Measurements from ENCODE around the gene MAST3. TPM values are rescaled to one million over a fixed set of nuclear protein-coding genes. Genes with fewer than 3 reads are reported as not detected.

Gene MAST3
- total RNA-seq, 1 experiment from 2014 or later = 10.4 TPM

GRCh38 chr19:18145391-18145999 is 47.9 kb downstream of the MAST3 start:
- Histone ChIP-seq H3K79me2 (ENCODE audit: insufficient read depth, low read length) (no peaks in the 10 kb centered on the region), H2BK5ac (ENCODE audit: insufficient read length, low read length) (no peak overlapping the region)
- no peak for TF ChIP-seq CTCF (conservative IDR thresholded peaks at IDR 0.05)

More at GRCh38 chr19:18145391-18145999, 47.9 kb downstream of the MAST3 start:
- Histone ChIP-seq H2AFZ (ENCODE audit: low read length) (no peak overlapping the region), H2BK12ac (ENCODE audit: insufficient read length, low read depth, low read length) (no peak overlapping the region), H3K27ac (ENCODE audit: insufficient read length, low read depth, low read length) (no peak overlapping the region), H4K91ac (ENCODE audit: insufficient read length, low read depth, low read length) (no peak overlapping the region), H3K9ac (ENCODE audit: extremely low read depth, insufficient read length, low read length) (no peak overlapping the region), H3K4ac (ENCODE audit: low read depth, low read length) (no peak overlapping the region), H3K9me3 (ENCODE audit: control insufficient read depth, low read depth, low read length) (no peaks in the 10 kb centered on the region), H4K8ac (replicated peaks; ENCODE audit: insufficient read length, low read depth, low read length) (no peak overlapping the region), H3K18ac (ENCODE audit: insufficient read length, low read depth, low read length) (no peak overlapping the region), H3K4me2 (ENCODE audit: insufficient read depth, insufficient read length, low read length) (no peak overlapping the region), H3K27me3 (ENCODE audit: insufficient read depth, low read length) (no peaks in the 10 kb centered on the region), H2BK15ac (ENCODE audit: low read depth, low read length) (no peak overlapping the region), H3K23me2 (ENCODE audit: insufficient read length, low read depth, low read length, poor library complexity, severe bottlenecking) (no peaks in the 10 kb centered on the region), H3K4me1 (ENCODE audit: insufficient read depth, low read length) (no peaks in the 10 kb centered on the region), H4K20me1 (ENCODE audit: control insufficient read depth, insufficient read depth, insufficient read length) (no peaks in the 10 kb centered on the region), H3T11ph (ENCODE audit: low read length) (no peak overlapping the region), H3K23ac (ENCODE audit: insufficient read length, low read depth, low read length) (no peak overlapping the region), H2AK5ac (ENCODE audit: insufficient read length, low read length) (no peak overlapping the region), H4K5ac (ENCODE audit: insufficient read length, low read depth, low read length) (no peak overlapping the region), H3K79me1 (ENCODE audit: insufficient read depth, low read depth, low read length, poor library complexity, severe bottlenecking) (no peaks in the 10 kb centered on the region), H2BK120ac (ENCODE audit: low read depth, low read length, poor library complexity, severe bottlenecking) (no peak overlapping the region), H3K56ac (ENCODE audit: insufficient read length, low read depth, low read length) (no peak overlapping the region), H3K14ac (ENCODE audit: insufficient read depth, low read length) (no peak overlapping the region), H2BK20ac (ENCODE audit: low read depth, low read length, poor library complexity, severe bottlenecking) (no peak overlapping the region)
- H3K4me1 Mint-ChIP-seq = peaks cover 0 to 3% of the 10 kb centered on the region in 2 experiments; a peak in 1 of 4 replicates
- H3K36me3 Mint-ChIP-seq (ENCODE audit: insufficient read depth in 1 of 3, low read depth in 3 of 3) = peaks cover 22 to 50% (median 45%) of the 10 kb centered on the region in 3 experiments
- WGBS (ENCODE audit: extremely low coverage, insufficient read length, low lambda C conversion rate) = no CpG with 5 or more reads among the region's 19 CpGs
- no peak overlapping the region for H3K27ac Mint-ChIP-seq
- no peak overlapping the region for H3K4me3 Mint-ChIP-seq
- 0 out of 5 replicates have a peak, but pooled peaks cover 0 to under 1% of the 10 kb centered on the region in 2 experiments for H3K9me3 Mint-ChIP-seq
- H3K27me3 Mint-ChIP-seq (ENCODE audit: low read depth) = no peaks in the 10 kb centered on the region; the same call in 1 of the 2 replicates
- DNase-seq = no peak

All from H9 (cell line).